Effector CD4-positive, alpha-beta T cell (primary cell): ENCODE measurements around the gene NOX1. TPM values are rescaled to one million over a fixed set of nuclear protein-coding genes. Genes with fewer than 3 reads are reported as not detected.

ENCODE experiments used
- DNase-seq: peaks from one replicate; pipeline ENCODE4 v3.0.0-alpha.2; 2020
- total RNA-seq: gene quantifications from one replicate; lab custom pipeline; 2026; lab: John Stamatoyannopoulos, UW

NOX1 gene
- not detected for total RNA-seq

GRCh38 chrX:100874325-100874724, at the start of gene NOX1:
TSS of gene NOX1 (minus strand) at chrX:100874359. CDS start at chrX:100874139, 220 bp downstream.
- no peak for DNase-seq

- no peak for DNase-seq
Observed at GRCh38 chrX:100915562-100915961, 41.4 kb upstream of the NOX1 start.

- no peak for DNase-seq
Observed at GRCh38 chrX:100913111-100913510, 39.0 kb upstream of the NOX1 start.

- DNase-seq: no peak
Observed at GRCh38 chrX:100911731-100912130, 37.6 kb upstream of the NOX1 start.

GRCh38 chrX:100905620-100906019, 31.5 kb upstream of the NOX1 start:
- no peak for DNase-seq

- no peak for DNase-seq
Observed at GRCh38 chrX:100904433-100904832, 30.3 kb upstream of the NOX1 start.

- DNase-seq: no peak
Observed at GRCh38 chrX:100895365-100896075, 21.4 kb upstream of the NOX1 start.

- no peak for DNase-seq
Observed at GRCh38 chrX:100883654-100884053, 9.5 kb upstream of the NOX1 start.

- no peak for DNase-seq
Observed at GRCh38 chrX:100880368-100880767, 6.2 kb upstream of the NOX1 start.

- no peak for DNase-seq
Observed at GRCh38 chrX:100871594-100872560, 2.3 kb downstream of the NOX1 start.

GRCh38 chrX:100870527-100870926, 3.6 kb downstream of the NOX1 start:
- no peak for DNase-seq

GRCh38 chrX:100868273-100868672, 5.9 kb downstream of the NOX1 start:
- DNase-seq: no peak

- no peak for DNase-seq
Observed at GRCh38 chrX:100864657-100865391, 9.3 kb downstream of the NOX1 start.

GRCh38 chrX:100863326-100863864, 10.8 kb downstream of the NOX1 start:
- no peak for DNase-seq

GRCh38 chrX:100852810-100853209, 21.3 kb downstream of the NOX1 start:
- DNase-seq: no peak

- DNase-seq: no peak
Observed at GRCh38 chrX:100850317-100850716, 23.8 kb downstream of the NOX1 start.

GRCh38 chrX:100831219-100831946, 42.8 kb downstream of the NOX1 start:
- no peak for DNase-seq

GRCh38 chrX:100830547-100830946, 43.6 kb downstream of the NOX1 start:
- no peak for DNase-seq

GRCh38 chrX:100830143-100830542, 44.0 kb downstream of the NOX1 start:
- DNase-seq: no peak

- DNase-seq: no peak
Observed at GRCh38 chrX:100829730-100830129, 44.4 kb downstream of the NOX1 start.

GRCh38 chrX:100819837-100820666, 54.1 kb downstream of the NOX1 start, which contains the start of gene CSTF2:
TSS of gene CSTF2 (plus strand) at chrX:100820391. CDS start at chrX:100820417, 26 bp downstream.
- peak; percentile 67 for DNase-seq
